GM21526 (cell line): ENCODE measurements around the gene CTNNBL1.

Experiments used
- ATAC-seq: cut with Tn5 transposase; IDR thresholded peaks from one replicate; pipeline ENCODE4 v1.9.1; 2021; ENCODE audit warnings: moderate library complexity; ENCODE audit not compliant: unreplicated experiment, low FRiP score

CTNNBL1 gene

GRCh38 chr20:37912874-37913273 lies 219.0 kb downstream of the CTNNBL1 start:
- no peak for ATAC-seq

DNA sequence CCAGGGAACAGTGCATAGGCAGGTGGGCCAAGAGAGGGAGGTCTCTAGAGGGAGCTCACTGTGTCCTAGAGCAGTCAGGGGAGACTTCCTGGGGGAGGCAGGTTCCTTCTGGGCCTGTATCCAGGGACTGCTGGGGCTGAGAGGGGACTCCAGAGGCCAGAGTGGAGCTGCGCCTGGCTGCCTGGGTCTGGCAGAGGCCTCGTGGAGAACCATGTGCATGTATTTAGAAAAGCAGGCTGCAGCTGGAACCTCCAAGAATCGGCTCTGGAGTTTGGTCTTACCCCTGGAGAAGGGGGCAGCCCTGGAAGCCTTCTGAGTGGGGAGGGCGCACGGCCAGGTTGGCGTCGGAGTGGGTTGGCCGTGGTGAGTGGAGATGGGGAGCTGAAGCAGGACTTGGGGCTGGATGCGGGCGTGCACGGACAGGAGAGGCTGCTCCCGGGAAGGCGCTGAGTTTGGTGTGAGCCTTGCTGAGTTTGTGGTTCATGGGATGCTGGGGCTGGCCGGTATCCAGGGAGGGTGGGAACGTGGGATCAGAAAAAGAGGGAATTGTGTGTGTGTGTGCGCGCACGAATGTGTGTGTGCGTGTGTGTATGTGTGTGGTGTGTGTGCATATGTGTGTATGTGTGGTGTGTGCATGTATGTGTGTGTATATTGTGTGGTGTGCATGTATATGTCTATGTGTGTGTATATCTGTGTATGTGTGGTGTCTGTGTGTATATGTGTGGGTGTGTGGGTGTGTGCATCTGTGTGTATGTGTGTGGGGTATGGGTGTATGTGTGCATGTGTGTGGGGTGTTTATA lies 219.9 kb downstream of the CTNNBL1 start:
- ATAC-seq: no peak

- ATAC-seq: no peak
Measured at GRCh38 chr20:37914367-37914671, 220.5 kb downstream of the CTNNBL1 start.

- no peak for ATAC-seq
Measured at GRCh38 chr20:37914672-37915433, 221.0 kb downstream of the CTNNBL1 start.

GRCh38 chr20:37915434-37915787 lies 221.6 kb downstream of the CTNNBL1 start:
- no peak for ATAC-seq

- no peak for ATAC-seq
Measured at GRCh38 chr20:37915800-37916570, 222.2 kb downstream of the CTNNBL1 start.

GRCh38 chr20:37917461-37917860 lies 223.6 kb downstream of the CTNNBL1 start:
- ATAC-seq: no peak

GRCh38 chr20:37918035-37918434 lies 224.2 kb downstream of the CTNNBL1 start:
- ATAC-seq: no peak

- no peak for ATAC-seq
Measured at GRCh38 chr20:37919389-37920040, 225.7 kb downstream of the CTNNBL1 start.

DNA sequence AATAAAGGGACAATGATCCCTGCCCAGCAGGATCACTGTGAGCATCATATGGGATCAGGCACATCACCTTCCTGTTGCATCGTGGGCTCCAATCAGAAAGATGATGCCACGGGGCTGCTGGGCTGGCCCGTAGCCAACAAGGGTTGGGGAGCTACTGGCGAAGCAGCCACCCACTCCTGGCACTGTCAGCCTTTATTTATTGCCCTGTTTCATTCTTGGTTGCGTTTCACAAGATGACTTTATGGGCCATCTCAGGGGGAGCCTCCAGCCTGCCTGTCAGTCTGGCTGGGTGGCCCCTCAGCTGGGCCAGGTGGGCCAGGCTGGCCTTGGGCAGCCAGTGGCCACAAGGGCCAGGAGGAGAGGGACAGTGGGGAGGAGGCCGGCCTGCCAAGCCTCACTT lies 226.4 kb downstream of the CTNNBL1 start:
- no peak for ATAC-seq

DNA sequence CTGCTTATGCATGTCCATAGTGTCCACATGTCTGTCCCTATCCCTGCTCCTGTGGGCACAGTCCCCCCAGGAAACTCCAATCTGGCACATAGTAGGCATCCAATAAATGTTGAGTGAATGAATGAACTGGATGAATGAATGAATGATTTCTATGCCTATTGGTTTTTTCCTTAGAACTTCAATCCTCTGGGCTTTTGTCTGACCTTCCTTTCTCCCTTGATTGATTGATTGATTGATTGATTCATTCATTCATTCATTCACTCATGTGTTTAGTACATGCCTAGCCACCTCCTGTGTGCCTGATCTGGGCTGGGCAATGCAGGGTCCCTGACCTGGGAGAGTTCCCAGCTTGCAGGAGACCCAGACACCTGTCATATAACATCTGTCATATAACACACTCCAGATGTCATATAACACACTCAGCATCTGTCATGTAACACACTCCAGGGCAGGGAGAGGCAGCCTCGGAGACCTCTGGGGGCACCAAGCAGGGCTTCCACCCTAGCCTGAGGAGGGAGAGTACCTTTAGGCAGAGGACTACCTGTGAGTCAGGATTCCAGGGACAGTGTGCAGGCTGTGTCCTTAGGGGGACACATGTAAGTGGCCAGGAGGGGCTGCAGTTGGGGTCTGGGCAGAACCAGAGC lies 227.0 kb downstream of the CTNNBL1 start:
- ATAC-seq: no peak

DNA sequence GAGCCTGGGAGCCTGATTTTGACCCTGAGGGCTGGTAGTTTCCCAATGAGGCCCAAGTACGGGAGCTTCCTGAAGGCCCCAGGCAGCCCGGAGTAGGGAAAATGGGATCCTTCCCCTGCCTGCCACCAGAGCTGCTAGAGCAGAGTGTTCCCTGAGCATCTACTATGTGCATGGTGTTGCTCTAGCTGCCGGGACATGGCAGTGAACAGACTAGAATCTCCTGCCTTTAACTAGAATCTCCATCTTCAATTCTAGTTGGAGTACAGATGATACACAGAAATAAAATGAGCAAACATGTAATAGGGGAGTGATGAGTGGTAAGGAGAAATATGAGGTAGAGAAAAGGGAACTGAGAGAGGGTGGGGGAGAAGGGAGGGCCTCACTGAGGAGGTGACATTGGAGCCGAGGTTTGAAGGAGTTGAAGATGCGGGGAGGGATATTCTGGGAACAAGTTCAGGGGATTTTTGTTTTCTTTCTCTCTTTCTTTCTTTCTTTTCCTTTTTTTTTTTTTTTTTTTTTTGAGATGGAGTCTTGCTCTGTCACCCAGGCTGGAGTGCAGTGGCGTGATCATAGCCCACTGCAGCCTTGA lies 227.6 kb downstream of the CTNNBL1 start:
- peak; percentile 67 for ATAC-seq
